Mesenchymal stem cell (in vitro differentiated cells and primary cell): ENCODE results near the gene PLS1.

Experiments
- DNase-seq: peaks from one replicate; pipeline ENCODE4 v3.0.0-alpha.2; 2013
- H2AFZ ChIP-seq: one replicate; pipeline ENCODE4 v1.6.1; 2013; ENCODE audit warnings: low read depth, mild to moderate bottlenecking, control low read depth, inconsistent platforms, low read length, moderate library complexity
- H2AK5ac ChIP-seq: 2 replicates; pipeline ENCODE4 v1.6.1; 2013; ENCODE audit warnings: low read length, moderate library complexity, mild to moderate bottlenecking, inconsistent platforms; ENCODE audit not compliant: severe bottlenecking
- H2BK120ac ChIP-seq: one replicate; pipeline ENCODE4 v1.6.1; 2013; ENCODE audit warnings: low read depth, mild to moderate bottlenecking, inconsistent platforms, low read length, moderate library complexity
- H2BK12ac ChIP-seq, 2 experiments: one replicate each; pipeline ENCODE4 v1.6.1; 2013; ENCODE audit warnings: inconsistent platforms in 2 of 2, low read length in 2 of 2, mild to moderate bottlenecking in 2 of 2, moderate library complexity in 2 of 2, control low read depth in 1 of 2
- H2BK15ac ChIP-seq: one replicate; pipeline ENCODE4 v1.6.1; 2013; ENCODE audit warnings: mild to moderate bottlenecking, low read depth, inconsistent platforms; ENCODE audit not compliant: poor library complexity, severe bottlenecking
- H2BK5ac ChIP-seq: 2 replicates; pipeline ENCODE4 v1.6.1; 2013; ENCODE audit warnings: low read depth, mild to moderate bottlenecking, low read length, control low read depth, inconsistent platforms; ENCODE audit not compliant: poor library complexity, severe bottlenecking
- H3K14ac ChIP-seq, 2 experiments: one replicate each; pipeline ENCODE4 v1.6.1; 2013; ENCODE audit warnings: inconsistent platforms in 2 of 2, low read length in 2 of 2, control low read depth in 1 of 2, mild to moderate bottlenecking in 1 of 2, moderate library complexity in 1 of 2
- H3K18ac ChIP-seq, 2 experiments: one replicate each; pipeline ENCODE4 v1.6.1; 2013; ENCODE audit warnings: inconsistent platforms in 2 of 2, low read length in 2 of 2, control low read depth in 1 of 2, low read depth in 1 of 2, mild to moderate bottlenecking in 1 of 2
- H3K23ac ChIP-seq, 2 experiments: one replicate each; pipeline ENCODE4 v1.6.1; 2013; ENCODE audit warnings: inconsistent platforms in 2 of 2, low read length in 2 of 2, mild to moderate bottlenecking in 2 of 2, moderate library complexity in 2 of 2, control low read depth in 1 of 2
- H3K27ac ChIP-seq: 2 replicates; pipeline ENCODE4 v1.5.1; 2013; ENCODE audit warnings: mild to moderate bottlenecking, moderate library complexity, low read length, control low read depth, inconsistent platforms; ENCODE audit not compliant: poor library complexity, severe bottlenecking
- H3K27me3 ChIP-seq, 2 experiments: 2 replicates each; pipeline versions ENCODE4 v1.6.1 to v1.7.0; 2013; ENCODE audit warnings: low read length in 2 of 2, mild to moderate bottlenecking in 2 of 2, moderate library complexity in 2 of 2, control low read depth in 1 of 2, inconsistent platforms in 1 of 2; ENCODE audit not compliant: control insufficient read depth in 1 of 2, insufficient read depth in 1 of 2
- H3K36me3 ChIP-seq, 2 experiments: 2 replicates each; pipeline versions ENCODE4 v1.6.1 to v1.7.0; 2013; ENCODE audit warnings: low read length in 2 of 2, control low read depth in 1 of 2, inconsistent platforms in 1 of 2, low read depth in 1 of 2, mild to moderate bottlenecking in 1 of 2; ENCODE audit not compliant: insufficient read depth in 2 of 2, control insufficient read depth in 1 of 2
- H3K4ac ChIP-seq, 2 experiments: one replicate each; pipeline ENCODE4 v1.6.1; 2013; ENCODE audit warnings: inconsistent platforms in 2 of 2, low read length in 2 of 2, mild to moderate bottlenecking in 2 of 2, moderate library complexity in 2 of 2, control low read depth in 1 of 2, low read depth in 1 of 2
- H3K4me1 ChIP-seq: 2 replicates; pipeline ENCODE4 v1.6.1; 2013; ENCODE audit warnings: low read depth, low read length, control low read depth; ENCODE audit not compliant: control insufficient read depth, insufficient read depth
- H3K4me2 ChIP-seq: 2 replicates; pipeline ENCODE4 v1.6.1; 2013; ENCODE audit warnings: low read length, mild to moderate bottlenecking, inconsistent platforms; ENCODE audit not compliant: poor library complexity, severe bottlenecking
- H3K4me3 ChIP-seq, 2 experiments: 2 replicates each; pipeline versions ENCODE4 v1.5.1 to v1.7.0; 2013; ENCODE audit warnings: low read length in 2 of 2, mild to moderate bottlenecking in 2 of 2, control low read depth in 1 of 2, low read depth in 1 of 2; ENCODE audit not compliant: insufficient read depth in 1 of 2
- H3K79me1 ChIP-seq: replicated peaks from 2 replicates; pipeline ENCODE4 v1.6.1; 2013; ENCODE audit warnings: mild to moderate bottlenecking, control low read depth, low read length, inconsistent platforms; ENCODE audit not compliant: poor library complexity, severe bottlenecking
- H3K9ac ChIP-seq: 2 replicates; pipeline ENCODE4 v1.7.0; 2013; ENCODE audit warnings: mild to moderate bottlenecking, low read length, moderate library complexity
- H3K9me3 ChIP-seq: 2 replicates; pipeline ENCODE4 v1.7.0; 2013; ENCODE audit warnings: mild to moderate bottlenecking, low read length; ENCODE audit not compliant: control insufficient read depth
- H4K8ac ChIP-seq: one replicate; pipeline ENCODE4 v1.6.1; 2013; ENCODE audit warnings: inconsistent platforms, mild to moderate bottlenecking, low read length, moderate library complexity
- H4K91ac ChIP-seq: one replicate; pipeline ENCODE4 v1.6.1; 2013; ENCODE audit warnings: mild to moderate bottlenecking, low read length, inconsistent platforms
- WGBS: methylation state at CpG from one replicate; pipeline ENCODE4 v1.1.7; 2013; ENCODE audit warnings: mixed read lengths; 5-methylcytosine and 5-hydroxymethylcytosine counted together

The PLS1 gene

DNA sequence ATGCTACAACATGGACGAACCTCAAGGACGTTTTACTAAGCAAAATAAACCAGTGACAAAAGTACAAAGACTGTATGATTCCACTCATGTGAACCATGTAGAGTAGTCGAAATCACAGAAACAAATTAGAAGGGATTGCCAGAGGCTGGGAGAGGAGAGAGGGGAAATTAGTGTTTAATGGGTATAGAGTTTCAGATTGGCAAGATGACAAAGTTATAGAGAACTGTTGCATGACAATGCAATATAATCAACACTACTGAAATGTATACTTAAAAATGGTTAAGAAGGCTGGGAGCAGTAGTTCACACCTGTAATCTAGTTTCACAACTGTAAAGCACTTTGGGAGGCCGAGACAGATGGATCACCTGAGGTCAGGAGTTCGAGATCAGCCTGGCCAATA lies 36.9 kb downstream of the PLS1 start:
- no peaks in the 10 kb centered on the region for H3K27me3 ChIP-seq

DNA sequence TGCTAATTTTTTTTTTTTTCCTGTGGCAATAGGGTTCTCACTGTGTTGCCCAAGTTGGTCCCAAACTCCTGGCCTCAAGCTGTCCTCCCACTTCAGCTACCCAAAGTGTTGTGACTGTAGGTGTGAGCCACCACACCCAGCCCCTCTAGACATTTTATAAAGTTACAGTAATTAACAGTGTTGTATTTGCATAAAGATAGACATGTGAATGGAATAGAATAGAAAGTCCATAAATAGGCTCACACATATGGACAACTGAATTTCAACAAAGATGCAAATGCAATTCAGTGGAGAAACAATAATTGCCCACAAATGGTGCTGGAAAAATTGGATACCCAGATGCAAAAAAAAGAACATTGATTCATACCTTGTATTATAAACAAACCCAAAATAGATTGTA lies 39.9 kb downstream of the PLS1 start:
- no peak overlapping the region for H3K4me2 ChIP-seq
- H3K36me3 ChIP-seq: no peaks in the 10 kb centered on the region
- no peak overlapping the region for H4K91ac ChIP-seq
- no peak overlapping the region for H3K9ac ChIP-seq
- H3K23ac ChIP-seq: no peak overlapping the region
- no peaks in the 10 kb centered on the region for H3K9me3 ChIP-seq
- DNase-seq: no peak
- H3K14ac ChIP-seq: no peak overlapping the region
- no peak overlapping the region for H2BK5ac ChIP-seq
- no peak overlapping the region for H2BK15ac ChIP-seq
- no peak overlapping the region for H2AK5ac ChIP-seq
- no peak overlapping the region for H2BK120ac ChIP-seq
- no peak overlapping the region for H3K27ac ChIP-seq
- H3K4ac ChIP-seq: no peak overlapping the region
- no peaks in the 10 kb centered on the region for H3K27me3 ChIP-seq
- H2BK12ac ChIP-seq: no peak overlapping the region
- H4K8ac ChIP-seq: no peak overlapping the region
- H3K18ac ChIP-seq: no peak overlapping the region
- no peaks in the 10 kb centered on the region for H3K4me1 ChIP-seq
- H3K4me3 ChIP-seq: no peak overlapping the region
- H2AFZ ChIP-seq: no peak overlapping the region
- H3K79me1 ChIP-seq: peaks cover 3% of the 10 kb centered on the region

More for the DNA sequence above, 36.9 kb downstream of the PLS1 start:
- H3K9me3 ChIP-seq: no peaks in the 10 kb centered on the region
- H2BK15ac ChIP-seq: no peak overlapping the region
- no peak overlapping the region for H4K8ac ChIP-seq
- no peak overlapping the region for H3K18ac ChIP-seq
- H3K9ac ChIP-seq: no peak overlapping the region
- H2AFZ ChIP-seq: no peak overlapping the region
- no peak overlapping the region for H2BK12ac ChIP-seq
- H2BK5ac ChIP-seq: no peak overlapping the region
- H4K91ac ChIP-seq: no peak overlapping the region
- no peaks in the 10 kb centered on the region for H3K36me3 ChIP-seq
- WGBS: 76% methylated on average over 3 of the region's 5 CpGs
- peaks cover 5% of the 10 kb centered on the region for H3K79me1 ChIP-seq
- peaks cover 2% of the 10 kb centered on the region for H3K4me1 ChIP-seq
- no peak overlapping the region for H2AK5ac ChIP-seq
- H3K14ac ChIP-seq: no peak overlapping the region
- no peak overlapping the region for H3K27ac ChIP-seq
- no peak overlapping the region for H3K4ac ChIP-seq
- no peak overlapping the region for H3K4me3 ChIP-seq
- no peak for DNase-seq
- H3K4me2 ChIP-seq: no peak overlapping the region
- no peak overlapping the region for H3K23ac ChIP-seq
- no peak overlapping the region for H2BK120ac ChIP-seq

DNA sequence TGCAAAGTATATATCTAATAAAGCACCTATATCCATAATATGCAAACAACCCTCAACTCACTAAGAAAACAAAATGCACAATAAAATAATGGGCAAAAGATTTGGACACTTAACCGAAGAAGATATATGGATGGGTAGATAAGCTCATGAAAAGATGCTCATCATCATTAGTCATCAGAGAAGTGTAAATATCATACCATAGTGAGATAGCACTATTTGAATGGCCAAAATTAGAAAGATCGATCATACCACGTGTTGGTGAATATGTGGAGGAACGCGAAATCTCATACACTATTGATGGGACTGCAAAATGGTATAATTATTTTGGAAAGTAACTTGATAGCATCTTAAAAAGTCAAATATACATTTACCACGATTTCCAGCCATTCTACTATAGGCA lies 40.5 kb downstream of the PLS1 start:
- no peaks in the 10 kb centered on the region for H3K36me3 ChIP-seq
- H3K23ac ChIP-seq: no peak overlapping the region
- H2BK120ac ChIP-seq: no peak overlapping the region
- H2BK12ac ChIP-seq: no peak overlapping the region
- H3K18ac ChIP-seq: no peak overlapping the region
- no peaks in the 10 kb centered on the region for H3K9me3 ChIP-seq
- no peak overlapping the region for H4K91ac ChIP-seq
- no peak overlapping the region for H4K8ac ChIP-seq
- no peak overlapping the region for H3K4ac ChIP-seq
- DNase-seq: no peak
- H2BK15ac ChIP-seq: no peak overlapping the region
- H2AFZ ChIP-seq: no peak overlapping the region
- no peak overlapping the region for H3K27ac ChIP-seq
- peaks cover 6% of the 10 kb centered on the region for H3K79me1 ChIP-seq
- H3K4me2 ChIP-seq: no peak overlapping the region
- no peaks in the 10 kb centered on the region for H3K4me1 ChIP-seq
- no peak overlapping the region for H3K9ac ChIP-seq
- H3K4me3 ChIP-seq: no peak overlapping the region
- H2AK5ac ChIP-seq: no peak overlapping the region
- no peak overlapping the region for H3K14ac ChIP-seq
- no peaks in the 10 kb centered on the region for H3K27me3 ChIP-seq
- H2BK5ac ChIP-seq: no peak overlapping the region
- 92% methylated on average over 4 of the region's 6 CpGs for WGBS

DNA sequence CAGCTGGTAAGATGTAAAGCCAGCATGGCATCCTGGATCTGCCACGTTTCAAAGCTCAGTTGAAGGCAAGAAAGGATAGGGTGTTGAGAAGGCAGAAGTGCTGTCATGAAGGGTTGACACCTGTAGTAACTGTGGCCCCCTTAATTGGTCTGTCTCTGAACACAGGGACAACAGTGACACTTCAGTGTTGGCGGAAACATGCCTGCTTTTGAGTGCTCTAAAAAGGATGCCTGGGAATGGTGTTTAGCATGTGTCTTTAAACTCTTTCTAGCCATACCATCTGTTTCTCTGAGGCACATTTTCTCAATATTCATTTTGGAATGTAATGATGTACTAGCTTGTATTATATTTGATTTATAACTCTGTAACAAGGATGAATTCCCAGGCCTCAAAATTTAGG lies 42.1 kb downstream of the PLS1 start:
- H3K27ac ChIP-seq: no peak overlapping the region
- no peak overlapping the region for H2AK5ac ChIP-seq
- no peak overlapping the region for H3K9ac ChIP-seq
- H3K14ac ChIP-seq: no peak overlapping the region
- no peak for DNase-seq
- no peak overlapping the region for H2BK15ac ChIP-seq
- no peak overlapping the region for H2BK5ac ChIP-seq
- no peak overlapping the region for H3K4me2 ChIP-seq
- H4K91ac ChIP-seq: no peak overlapping the region
- peaks cover 13% of the 10 kb centered on the region for H3K79me1 ChIP-seq
- H3K9me3 ChIP-seq: no peaks in the 10 kb centered on the region
- no peaks in the 10 kb centered on the region for H3K27me3 ChIP-seq
- WGBS: 69% methylated on average over 2 of the region's 2 CpGs
- H3K36me3 ChIP-seq: no peaks in the 10 kb centered on the region
- H3K4ac ChIP-seq: no peak overlapping the region
- H2AFZ ChIP-seq: no peak overlapping the region
- H2BK12ac ChIP-seq: no peak overlapping the region
- H3K23ac ChIP-seq: no peak overlapping the region
- no peak overlapping the region for H4K8ac ChIP-seq
- no peak overlapping the region for H2BK120ac ChIP-seq
- no peak overlapping the region for H3K18ac ChIP-seq
- no peaks in the 10 kb centered on the region for H3K4me1 ChIP-seq
- H3K4me3 ChIP-seq: no peak overlapping the region
